ENCODE results near the gene LRRK1. TPM values are rescaled to one million over a fixed set of nuclear protein-coding genes. Genes with fewer than 3 reads are reported as not detected.

Gene LRRK1
- total RNA-seq, 3 donors from 2014 or later (not counting 1 experiment from before 2014, with no cell fraction given), result 1.2 to 5.5 (median 3.2) TPM

- ATAC-seq (no peak), DNase-seq (no peak)
- H3K4me3 ChIP-seq (ENCODE audit: low read length), result no peak overlapping the region
- H3K36me3 ChIP-seq (ENCODE audit: control insufficient read depth, insufficient read depth, low read length), result no peaks in the 10 kb centered on the region
- H3K4me1 Mint-ChIP-seq, result no peaks in the 10 kb centered on the region
- peaks cover 20% of the 10 kb centered on the region for H3K27me3 ChIP-seq (ENCODE audit: control insufficient read depth, insufficient read depth, low read length)
- TF ChIP-seq CTCF (IDR thresholded peaks at IDR 0.05), result no peak
- no peaks in the 10 kb centered on the region for H3K9me3 Mint-ChIP-seq
- no peaks in the 10 kb centered on the region for H3K9me3 ChIP-seq (ENCODE audit: control insufficient read depth, insufficient read depth, low read length)
- peaks cover 4% of the 10 kb centered on the region for H3K4me1 ChIP-seq (ENCODE audit: control insufficient read depth, insufficient read depth, low read length)
- H3K27ac ChIP-seq (ENCODE audit: low read length), result no peak overlapping the region
- H3K36me3 Mint-ChIP-seq, result no peaks in the 10 kb centered on the region
- intact Hi-C loops (cut with micrococcal nuclease), result no loop called here
- H3K4me3 Mint-ChIP-seq, result no peak overlapping the region
- 76% methylated on average over 8 of the region's 8 CpGs for whole genome bisulfite sequencing (ENCODE audit: insufficient coverage)
- no peak overlapping the region for H3K27ac Mint-ChIP-seq
- H3K27me3 Mint-ChIP-seq (ENCODE audit: low read depth in 2 of 2), result peaks cover 52 to 63% of the 10 kb centered on the region in 2 donors
Measured at GRCh38 chr15:100885116-100885515, 34.0 kb upstream of the LRRK1 start.

GRCh38 chr15:100885811-100886210, 33.3 kb upstream of the LRRK1 start:
- no peak overlapping the region for H3K4me3 ChIP-seq (ENCODE audit: low read length)
- no peaks in the 10 kb centered on the region for H3K36me3 ChIP-seq (ENCODE audit: control insufficient read depth, insufficient read depth, low read length)
- no peaks in the 10 kb centered on the region for H3K36me3 Mint-ChIP-seq
- no peak overlapping the region for H3K4me3 Mint-ChIP-seq
- 78% methylated on average over 7 of the region's 7 CpGs for WGBS (ENCODE audit: insufficient coverage)
- no peak overlapping the region for H3K27ac Mint-ChIP-seq
- H3K27me3 Mint-ChIP-seq (ENCODE audit: low read depth in 2 of 2), result peaks cover 45 to 60% of the 10 kb centered on the region in 2 donors
- peaks cover 13% of the 10 kb centered on the region for H3K27me3 ChIP-seq (ENCODE audit: control insufficient read depth, insufficient read depth, low read length)
- no peaks in the 10 kb centered on the region for H3K9me3 Mint-ChIP-seq
- no peaks in the 10 kb centered on the region for H3K4me1 ChIP-seq (ENCODE audit: control insufficient read depth, insufficient read depth, low read length)
- intact Hi-C loops (cut with micrococcal nuclease), result no loop called here
- H3K9me3 ChIP-seq (ENCODE audit: control insufficient read depth, insufficient read depth, low read length), result no peaks in the 10 kb centered on the region
- DNase-seq (no peak), ATAC-seq (no peak)
- H3K27ac ChIP-seq (ENCODE audit: low read length), result no peak overlapping the region
- no peaks in the 10 kb centered on the region for H3K4me1 Mint-ChIP-seq
- TF ChIP-seq CTCF (IDR thresholded peaks at IDR 0.05), result no peak

- Histone ChIP-seq H3K4me1 (ENCODE audit: control insufficient read depth, insufficient read depth, low read length) (no peaks in the 10 kb centered on the region), H3K4me3 (ENCODE audit: low read length) (no peak overlapping the region), H3K9me3 (ENCODE audit: control insufficient read depth, insufficient read depth, low read length) (no peaks in the 10 kb centered on the region), H3K36me3 (ENCODE audit: control insufficient read depth, insufficient read depth, low read length) (no peaks in the 10 kb centered on the region), H3K27me3 (ENCODE audit: control insufficient read depth, insufficient read depth, low read length) (peaks cover 8% of the 10 kb centered on the region), H3K27ac (ENCODE audit: low read length) (no peak overlapping the region)
- WGBS (ENCODE audit: insufficient coverage), result 87% methylated on average over 22 of the region's 22 CpGs
- no peaks in the 10 kb centered on the region for H3K36me3 Mint-ChIP-seq
- DNase-seq, result no peak
- H3K4me3 Mint-ChIP-seq, result no peak overlapping the region
- intact Hi-C loops (cut with micrococcal nuclease), result no loop called here
- no peak overlapping the region for H3K27ac Mint-ChIP-seq
- TF ChIP-seq CTCF (IDR thresholded peaks at IDR 0.05), result no peak
- H3K9me3 Mint-ChIP-seq, result no peaks in the 10 kb centered on the region
- H3K4me1 Mint-ChIP-seq, result no peaks in the 10 kb centered on the region
- no peak for ATAC-seq
- peaks cover 35 to 52% of the 10 kb centered on the region in 2 donors for H3K27me3 Mint-ChIP-seq (ENCODE audit: low read depth in 2 of 2)
Measured at GRCh38 chr15:100887211-100887913, 31.8 kb upstream of the LRRK1 start.

Measured in natural killer cell (primary cell).